Left lobe of liver (tissue), 2 donors: ENCODE data around the gene CCDC32. TPM values are rescaled to one million over a fixed set of nuclear protein-coding genes. Genes with fewer than 3 reads are reported as not detected.
A peak's percentile ranks its signal among the peaks of the same experiment; 100 is the strongest.
"Not testable (repeated sequence)": the region's sequence is repeated elsewhere in the genome, so short reads cannot be mapped to it uniquely, and the experiment has no call there.

Experiments
- ATAC-seq: fragments of 200-7000 bp; cut with Tn5 transposase; one replicate; pipeline ENCODE4 v1.9.1; 2020; ENCODE audit warnings: mild to moderate bottlenecking, moderate library complexity
- DNase-seq: peaks from one replicate; pipeline ENCODE4 v3.0.0-alpha.2; 2020; ENCODE audit warnings: low spot score
- total RNA-seq: library from RNA; stranded (reverse); gene quantifications from one replicate; pipeline ENCODE4 v1.2.1, GENCODE V29; 2021
- donor health status: DM: no; HTN: no; CAD: no; lungs with moderate emphysema.
- donor health status: DM: no; HTN: yes; CAD: no.

The CCDC32 gene, protein sequence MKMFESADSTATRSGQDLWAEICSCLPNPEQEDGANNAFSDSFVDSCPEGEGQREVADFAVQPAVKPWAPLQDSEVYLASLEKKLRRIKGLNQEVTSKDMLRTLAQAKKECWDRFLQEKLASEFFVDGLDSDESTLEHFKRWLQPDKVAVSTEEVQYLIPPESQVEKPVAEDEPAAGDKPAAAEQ
- 6.5 TPM for total RNA-seq

DNA sequence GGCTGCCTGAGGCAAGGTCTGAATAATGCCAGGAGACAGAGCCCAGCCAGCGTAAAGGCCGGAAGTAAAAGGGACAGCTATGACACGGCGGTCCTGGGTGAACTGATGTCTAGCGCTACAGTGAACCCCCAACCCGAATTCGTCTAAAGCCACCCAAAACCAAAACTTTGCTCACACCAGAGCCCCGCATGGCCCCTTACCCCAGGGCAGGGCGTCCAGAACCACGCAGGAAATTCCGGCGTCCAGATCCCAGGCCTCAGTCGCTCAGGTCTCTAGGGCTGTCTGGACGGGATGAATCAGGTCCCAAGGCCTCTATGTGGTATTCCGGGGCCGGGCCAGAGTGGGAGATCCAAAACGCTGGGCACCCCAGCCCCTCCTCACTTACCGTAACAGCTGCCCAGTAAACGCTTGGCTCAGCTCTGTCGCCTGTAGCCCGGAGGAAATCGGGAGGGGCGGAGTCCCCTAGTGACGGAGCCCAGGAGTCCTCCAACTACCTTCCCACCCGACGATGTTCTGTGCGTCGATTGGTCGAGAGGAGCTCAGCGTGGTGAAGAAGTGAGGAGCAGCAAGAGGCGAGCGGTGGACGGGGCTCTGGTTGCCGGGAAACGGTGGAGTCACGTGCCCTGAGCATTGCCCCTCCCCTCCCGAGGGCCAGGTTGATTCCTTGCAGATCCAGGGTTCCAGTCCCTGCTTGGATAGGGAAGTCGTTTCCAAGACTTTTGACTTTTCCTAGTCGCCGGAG lies at the start of gene CCDC32:
Gene CCDC32, minus strand, starts transcription at position 452 of the 742 bp plus-strand sequence. CDS start 2,027 bp downstream, outside the sequence.
- DNase-seq (peak; percentile 98), ATAC-seq (peak; percentile 94)

DNA sequence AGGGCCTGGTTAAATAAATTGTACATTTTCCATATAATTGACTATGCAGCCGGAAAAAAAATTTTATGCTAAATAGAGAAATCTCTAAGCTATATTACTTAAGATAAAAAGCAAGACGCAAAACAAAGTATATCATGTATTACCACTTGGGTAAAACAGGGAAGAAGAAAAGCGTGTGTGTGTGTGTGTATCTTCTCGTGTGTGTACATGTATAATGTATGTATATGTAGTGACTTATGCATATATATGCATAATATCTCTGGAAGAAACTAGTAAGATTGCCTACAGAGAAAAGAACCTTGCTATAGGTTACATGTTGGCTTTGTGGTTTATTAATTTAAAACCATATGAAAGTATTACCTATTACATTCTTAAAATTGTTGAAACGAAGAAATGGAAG lies 48.2 kb upstream of the CCDC32 start:
- DNase-seq (no peak), ATAC-seq (no peak)

DNA sequence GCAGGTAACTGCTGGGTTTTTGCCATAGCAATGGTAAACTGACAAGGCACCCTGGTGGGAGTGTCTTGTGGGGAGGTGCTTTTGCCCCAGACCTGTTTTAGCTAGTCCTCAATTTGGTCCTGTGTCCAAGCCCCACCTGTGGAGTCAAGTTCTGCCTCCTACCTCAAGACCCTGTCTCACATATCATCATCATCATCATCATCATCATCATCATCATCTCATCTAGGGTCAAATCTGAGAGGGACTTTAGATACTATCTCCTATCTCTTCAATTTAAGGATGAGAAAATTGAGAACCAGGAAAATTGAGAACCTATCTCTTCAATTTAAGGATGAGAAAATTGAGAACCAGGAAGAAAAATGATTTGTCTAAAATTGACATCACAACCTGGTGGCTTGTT lies 39.1 kb upstream of the CCDC32 start:
- no peak for ATAC-seq

DNA sequence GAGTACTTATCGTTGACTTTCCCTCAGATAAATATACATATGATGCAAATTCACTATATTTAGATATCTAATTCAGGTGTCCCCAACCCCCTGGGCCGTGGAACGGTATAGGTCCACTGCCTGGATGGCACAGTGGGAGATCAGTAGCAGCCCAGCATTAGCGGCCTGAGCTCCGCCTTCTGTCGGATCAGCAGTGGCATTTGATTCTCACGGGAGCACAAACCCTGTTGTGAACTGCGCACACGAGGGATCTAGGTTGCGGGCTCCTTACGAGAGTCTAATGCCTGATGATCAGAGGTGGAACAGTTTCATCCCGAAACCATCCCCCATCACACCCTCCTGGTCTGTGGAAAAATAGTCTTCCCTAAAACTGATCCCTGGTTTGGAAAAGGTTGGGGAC lies 36.1 kb upstream of the CCDC32 start:
- no peak for ATAC-seq
- no peak for DNase-seq

More for the DNA sequence above, 39.1 kb upstream of the CCDC32 start:
- DNase-seq = no peak

DNA sequence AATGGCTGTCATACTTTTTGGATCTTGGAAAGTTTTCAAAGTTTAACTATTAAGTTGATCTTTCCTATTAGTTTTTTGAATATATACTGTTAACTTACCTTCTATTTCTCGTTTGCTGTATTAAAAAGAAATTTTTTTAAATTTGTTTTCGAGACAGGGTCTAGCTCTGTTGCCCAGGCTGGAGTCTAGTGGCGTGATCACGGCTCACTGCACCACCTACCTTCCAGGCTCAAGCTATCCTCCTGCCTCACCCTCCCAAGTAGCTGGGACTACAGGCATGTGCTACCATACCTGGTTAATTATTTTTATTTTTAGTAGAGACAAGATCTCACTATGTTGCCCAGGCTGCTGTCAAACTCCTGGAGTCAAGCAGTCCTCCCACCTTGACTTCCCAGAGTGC lies 33.8 kb upstream of the CCDC32 start:
- ATAC-seq (no peak), DNase-seq (no peak)

DNA sequence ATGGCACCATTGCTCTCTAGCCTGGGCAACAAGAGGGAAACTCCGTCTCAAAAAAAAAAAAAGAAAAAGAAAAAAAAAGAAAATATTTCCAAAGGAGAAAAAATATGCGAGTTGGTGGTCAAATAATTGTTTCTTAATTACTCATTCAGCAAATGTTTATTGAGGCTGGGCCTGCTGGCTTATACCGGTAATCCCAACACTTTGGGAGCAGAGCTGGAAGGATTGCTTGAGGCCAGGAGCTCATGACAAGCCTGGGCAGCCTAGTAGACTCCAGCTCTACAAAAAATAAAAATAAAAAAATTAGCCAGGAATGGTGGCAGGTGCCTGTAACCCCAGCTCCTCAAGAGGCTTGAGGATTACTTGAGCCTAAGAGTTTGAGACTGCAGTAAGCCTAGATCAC lies 33.3 kb upstream of the CCDC32 start:
- ATAC-seq (no peak), DNase-seq (no peak)

DNA sequence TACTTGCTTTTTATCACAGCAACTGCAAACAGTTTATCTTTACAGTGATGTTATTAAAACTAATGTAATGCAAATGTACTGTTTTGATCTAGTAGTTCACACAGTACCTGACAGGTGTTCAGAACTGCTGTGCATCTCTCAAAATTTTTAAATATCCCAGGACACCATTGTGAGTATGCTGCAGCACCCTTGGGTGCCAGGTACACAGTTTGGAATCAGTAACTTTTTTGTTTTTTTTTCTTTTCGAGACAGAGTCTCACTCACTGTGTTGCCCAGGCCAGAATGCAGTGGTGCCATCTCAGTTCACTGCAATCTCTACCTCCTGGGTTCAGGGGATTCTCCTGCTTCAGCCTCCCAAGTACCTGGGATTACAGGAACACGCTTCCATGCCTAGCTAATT lies 32.2 kb upstream of the CCDC32 start:
- no peak for DNase-seq

DNA sequence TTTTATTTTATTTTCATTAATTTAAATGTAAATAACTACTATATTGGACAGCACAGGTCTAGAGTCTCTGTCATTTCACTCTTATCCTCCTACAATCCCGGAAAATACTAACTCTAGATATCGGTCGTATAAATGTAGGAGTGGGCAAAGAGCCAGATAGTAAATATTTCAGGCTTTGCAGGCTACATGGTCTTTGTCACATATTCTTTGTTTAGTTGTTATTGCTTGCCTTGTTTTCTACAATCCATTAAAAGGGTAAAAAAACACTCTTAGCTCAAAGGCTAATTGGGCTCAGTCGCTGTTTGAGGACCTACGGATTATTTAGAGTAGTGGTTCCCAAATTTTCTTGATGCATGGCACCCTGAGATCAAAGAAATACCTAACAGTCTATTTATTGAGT lies 30.9 kb upstream of the CCDC32 start:
- ATAC-seq = no peak
- no peak for DNase-seq

More for the DNA sequence above, 32.2 kb upstream of the CCDC32 start:
- ATAC-seq = no peak

DNA sequence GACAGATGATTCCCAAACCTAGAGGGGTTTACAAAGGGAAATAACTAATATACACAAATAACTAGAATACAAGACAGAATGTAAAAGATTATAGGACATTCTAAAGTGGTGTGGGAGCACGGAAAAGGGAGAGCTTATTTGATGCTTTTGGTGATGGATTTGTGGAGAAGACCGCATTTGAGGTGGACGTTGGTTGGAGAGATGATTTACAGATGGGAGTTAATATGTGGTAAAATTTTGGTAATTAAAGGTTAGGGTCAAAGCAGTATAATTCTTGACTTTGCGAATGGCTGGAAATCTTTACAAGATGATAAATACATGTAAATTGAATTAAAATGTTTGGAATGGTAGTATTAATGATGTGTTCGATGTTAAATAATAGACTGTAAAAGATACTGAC lies 30.4 kb upstream of the CCDC32 start:
- ATAC-seq (no peak), DNase-seq (no peak)

DNA sequence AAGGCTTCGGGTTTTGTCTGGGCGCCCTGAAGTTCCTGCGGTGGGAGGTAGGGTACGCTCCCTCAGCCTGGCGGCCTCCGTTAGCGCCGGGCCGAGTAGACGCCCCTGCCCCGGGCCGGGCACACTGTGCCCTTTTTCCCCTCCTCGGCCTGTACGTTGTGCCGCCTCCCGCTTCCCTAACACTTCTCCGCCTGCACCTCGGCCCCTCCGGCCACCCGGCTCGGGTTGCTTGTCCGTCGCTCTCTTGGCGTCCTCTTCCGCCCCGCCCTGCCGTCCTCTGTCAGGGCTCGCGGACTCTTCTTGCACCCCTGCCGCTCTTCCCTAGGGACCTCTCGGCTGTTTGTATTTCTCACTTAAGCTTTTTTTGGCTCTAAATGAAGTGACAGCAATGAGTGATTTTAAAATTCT lies 29.6 kb upstream of the CCDC32 start:
- peak; percentile 64 for DNase-seq

DNA sequence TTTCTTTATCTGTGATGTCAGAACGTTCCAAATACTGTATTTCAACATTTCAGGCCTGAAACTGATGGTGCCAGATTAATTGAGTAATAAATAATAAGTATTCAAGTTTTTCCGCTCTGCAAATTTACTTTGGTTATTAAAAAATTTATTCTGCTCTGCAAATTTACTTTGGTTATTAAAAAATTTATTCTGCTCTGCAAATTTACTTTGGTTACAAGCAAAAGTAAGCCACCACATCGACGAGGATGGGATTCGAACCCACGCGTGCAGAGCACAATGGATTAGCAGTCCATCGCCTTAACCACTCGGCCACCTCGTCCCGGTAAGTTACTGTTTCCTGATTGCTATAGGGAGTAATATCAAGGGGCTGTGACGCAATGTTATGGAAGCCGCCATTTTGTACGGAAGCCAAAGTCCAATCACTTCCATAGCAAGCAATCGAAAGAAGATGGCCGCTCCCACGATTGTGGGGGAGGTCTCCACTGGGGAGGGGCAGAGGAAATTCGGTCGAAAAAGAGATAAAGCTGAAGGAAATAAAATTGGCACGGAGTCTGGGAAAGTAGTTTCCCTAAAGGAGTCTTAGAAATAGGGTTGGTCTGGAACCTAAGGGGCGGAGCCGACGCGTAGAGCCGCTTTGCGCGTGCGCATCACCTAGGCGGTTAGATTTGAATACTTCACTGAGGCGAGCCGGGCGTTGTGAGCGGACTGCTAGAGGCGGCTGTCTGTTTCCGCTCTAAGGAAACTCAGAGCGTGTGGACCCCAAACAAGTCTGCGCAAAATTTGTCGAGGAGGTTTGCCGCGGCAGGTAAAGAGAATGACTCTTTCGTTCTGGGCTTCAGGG lies 29.0 kb upstream of the CCDC32 start, which contains the start of gene KNL1:
Gene KNL1, plus strand, starts transcription at position 662 of the 841 bp plus-strand sequence. CDS start 8,683 bp downstream, outside the sequence.
- DNase-seq (peak; percentile 92), ATAC-seq (peak; percentile 93)

More for the DNA sequence above, 29.6 kb upstream of the CCDC32 start:
- peak; percentile 70 for ATAC-seq

DNA sequence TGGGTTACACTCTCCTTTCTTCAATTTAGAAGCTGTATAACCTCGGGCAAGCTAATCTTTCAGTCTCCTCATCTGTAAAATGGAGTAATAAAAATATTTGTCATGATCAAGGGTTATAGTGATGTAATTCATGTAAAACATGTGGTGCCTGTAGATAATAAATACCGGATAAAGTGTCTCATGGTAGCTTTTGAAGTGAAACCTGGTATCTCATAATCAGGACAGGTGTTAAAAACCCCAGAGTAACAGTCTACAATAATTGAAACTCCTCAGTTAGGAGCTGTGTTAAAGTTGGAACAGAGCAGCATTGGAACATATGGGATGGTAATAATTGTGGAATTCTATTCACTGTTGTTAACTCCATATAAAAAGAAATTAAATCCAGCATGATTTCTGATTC lies 28.3 kb upstream of the CCDC32 start:
- no peak for DNase-seq

DNA sequence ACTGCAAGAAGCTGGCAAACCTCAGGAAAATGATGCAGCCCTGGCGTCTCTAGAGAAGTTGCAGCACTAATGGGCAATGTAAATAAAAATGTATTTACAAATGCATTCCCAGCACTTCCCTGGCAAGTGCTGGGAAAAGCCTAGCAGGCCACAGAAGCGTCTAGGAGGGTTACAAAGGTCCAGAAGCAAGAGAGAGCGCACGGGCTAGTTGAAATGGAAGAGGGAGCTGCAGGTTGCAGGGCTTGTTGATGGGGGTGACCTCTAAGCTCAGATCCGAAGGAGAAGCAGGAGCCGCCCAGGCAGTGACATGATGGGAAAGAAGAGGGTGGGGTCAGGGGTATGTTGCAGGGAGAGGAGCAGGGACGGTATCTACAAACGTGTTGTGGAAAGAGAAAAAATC lies 26.5 kb upstream of the CCDC32 start:
- ATAC-seq = no peak
- peak; percentile 21 for DNase-seq

More for the DNA sequence above, 28.3 kb upstream of the CCDC32 start:
- no peak for ATAC-seq

DNA sequence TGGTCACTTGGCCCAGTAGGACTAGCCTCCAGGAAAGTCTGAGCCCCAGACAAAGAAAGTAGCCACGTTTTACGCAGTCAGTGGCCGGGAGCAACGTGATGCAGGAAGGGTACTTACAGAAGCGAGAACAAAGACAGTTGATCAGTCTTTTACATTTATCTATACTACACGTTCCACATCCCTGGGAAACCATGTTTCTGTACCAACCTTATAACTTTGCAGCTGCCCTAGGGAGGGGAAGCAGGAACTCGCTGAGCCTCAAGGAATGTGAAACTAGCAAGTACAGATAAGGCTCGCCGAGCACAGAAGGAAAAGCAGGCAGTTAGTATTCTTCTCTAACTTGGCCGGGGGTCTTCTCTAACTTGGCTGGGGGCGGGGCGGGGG lies 25.8 kb upstream of the CCDC32 start:
- ATAC-seq (no peak), DNase-seq (peak; percentile 12)

DNA sequence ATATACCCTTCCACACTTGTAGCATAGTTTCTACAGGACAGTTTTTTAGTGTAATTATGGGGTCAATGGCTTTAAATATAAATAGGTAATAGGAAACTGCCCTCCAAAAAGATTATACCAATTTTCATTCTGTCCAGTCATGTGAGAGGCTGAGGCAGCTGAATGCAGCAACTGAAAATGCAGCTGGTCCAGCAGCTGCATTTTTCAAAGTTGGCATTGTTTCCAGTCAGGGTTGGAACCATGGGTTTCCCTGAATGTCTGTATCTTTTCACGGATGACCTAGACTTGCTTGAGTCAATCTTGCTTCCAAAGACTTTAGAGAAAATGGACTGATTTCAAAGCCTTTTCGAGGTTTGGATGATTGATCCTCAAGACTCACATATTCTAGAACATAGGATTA lies 19.3 kb upstream of the CCDC32 start:
- ATAC-seq (no peak), DNase-seq (no peak)

DNA sequence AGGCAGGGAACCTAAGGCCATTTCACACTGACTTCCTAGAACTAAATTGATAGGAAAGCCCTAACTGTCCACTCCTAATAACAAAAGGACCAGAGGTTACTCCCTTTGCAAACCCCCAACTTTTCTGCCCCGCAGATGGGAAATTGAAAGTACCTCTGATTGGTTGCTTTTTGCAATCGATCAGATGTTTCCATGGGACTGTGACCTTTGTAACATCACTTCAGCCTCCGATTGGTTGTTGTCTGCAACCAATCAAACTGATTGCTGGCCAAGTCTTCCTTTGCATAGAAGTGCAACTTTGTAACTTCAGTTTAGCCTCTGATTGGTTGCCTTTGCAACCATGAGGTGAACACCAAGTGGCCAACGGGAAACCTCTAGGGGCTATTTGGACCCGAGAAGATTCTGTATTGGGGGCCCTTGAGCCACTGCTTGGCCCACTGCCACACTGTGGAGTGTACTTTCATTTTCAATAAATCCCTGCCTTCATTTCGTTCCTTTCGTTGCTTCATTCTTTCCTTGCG lies 17.9 kb upstream of the CCDC32 start:
- ATAC-seq (peak; percentile 91), DNase-seq (peak; percentile 86)

DNA sequence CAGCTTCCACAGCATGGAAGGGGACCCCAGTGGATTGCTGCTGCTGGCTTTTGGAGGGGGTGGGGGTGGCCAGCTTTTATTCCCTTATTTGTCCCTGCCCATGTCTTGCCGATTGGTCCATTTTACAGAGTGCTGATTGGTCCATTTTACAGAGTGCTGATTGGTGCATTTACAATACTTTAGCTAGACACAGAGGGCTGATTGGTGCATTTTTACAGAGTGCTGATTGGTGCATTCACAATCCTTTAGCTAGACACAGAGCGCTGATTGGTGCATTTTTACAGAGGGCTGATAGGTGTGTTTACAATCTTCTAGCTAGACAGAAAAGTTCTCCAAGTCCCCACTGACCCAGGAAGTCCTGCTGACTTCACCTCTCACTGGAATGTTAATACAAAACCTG lies 17.0 kb upstream of the CCDC32 start:
- ATAC-seq, DNase-seq: not testable (repeated sequence)

DNA sequence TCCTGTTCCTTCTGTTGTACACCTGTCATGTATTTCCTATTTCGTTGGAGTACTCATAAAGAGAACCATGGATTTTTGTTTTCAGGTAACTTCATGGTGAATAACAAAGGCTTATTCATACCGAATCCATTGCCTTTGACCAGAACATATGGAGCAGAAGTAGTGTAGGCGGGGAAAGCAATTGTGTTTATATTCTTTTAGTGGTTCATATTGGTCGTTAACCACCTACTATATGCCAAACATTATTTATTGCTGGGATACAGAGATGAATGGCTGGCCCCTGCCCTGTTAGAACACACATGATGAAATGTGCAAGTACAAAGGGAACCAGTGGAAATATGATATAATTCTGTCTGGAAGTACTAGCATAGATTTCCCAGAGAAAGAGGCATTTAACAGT lies 14.1 kb upstream of the CCDC32 start:
- ATAC-seq = no peak
- DNase-seq = no peak

DNA sequence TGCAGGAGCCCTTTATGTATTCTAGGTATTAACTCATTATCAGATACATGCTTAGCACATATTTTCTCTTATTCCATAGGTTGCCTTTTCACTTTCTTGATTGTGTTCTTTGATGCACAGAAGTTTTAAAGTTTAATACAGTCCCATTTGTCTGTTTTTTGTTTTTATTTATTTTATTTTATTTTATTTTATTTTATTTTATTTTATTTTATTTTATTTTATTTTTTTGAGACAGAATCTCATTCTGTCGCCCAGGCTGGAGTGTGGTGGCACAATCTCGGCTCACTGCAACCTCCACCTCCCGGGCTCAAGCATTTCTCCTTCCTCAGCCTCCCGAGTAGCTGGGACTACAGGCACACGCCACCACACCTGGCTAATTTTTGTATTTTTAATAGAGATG lies 12.1 kb upstream of the CCDC32 start:
- ATAC-seq, DNase-seq: not testable (repeated sequence)

DNA sequence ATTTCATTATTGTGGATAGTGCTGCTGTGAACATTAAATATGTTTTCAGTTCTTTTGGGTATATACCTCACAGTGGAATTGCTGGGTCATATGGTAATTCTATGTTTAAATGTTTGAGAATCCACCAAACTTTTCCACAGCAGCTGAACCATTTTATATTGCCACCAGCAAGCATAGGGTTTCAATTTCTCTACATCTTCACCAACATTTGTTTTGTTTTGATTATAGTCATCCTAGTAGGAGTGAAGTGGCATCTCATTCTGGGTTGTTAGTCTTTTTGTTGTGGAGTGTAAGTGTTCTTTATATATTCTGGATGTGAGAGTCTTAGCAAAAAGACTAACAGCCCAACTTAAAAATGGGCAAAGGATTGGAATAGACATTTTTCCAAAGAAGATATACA lies 10.3 kb upstream of the CCDC32 start:
- ATAC-seq (no peak), DNase-seq (no peak)
